ENCODE data around the gene UGT3A2. TPM values are rescaled to one million over a fixed set of nuclear protein-coding genes. Genes with fewer than 3 reads are reported as not detected.

The UGT3A2 gene
- total RNA-seq, 4 donors from 2014 or later: not detected

DNA sequence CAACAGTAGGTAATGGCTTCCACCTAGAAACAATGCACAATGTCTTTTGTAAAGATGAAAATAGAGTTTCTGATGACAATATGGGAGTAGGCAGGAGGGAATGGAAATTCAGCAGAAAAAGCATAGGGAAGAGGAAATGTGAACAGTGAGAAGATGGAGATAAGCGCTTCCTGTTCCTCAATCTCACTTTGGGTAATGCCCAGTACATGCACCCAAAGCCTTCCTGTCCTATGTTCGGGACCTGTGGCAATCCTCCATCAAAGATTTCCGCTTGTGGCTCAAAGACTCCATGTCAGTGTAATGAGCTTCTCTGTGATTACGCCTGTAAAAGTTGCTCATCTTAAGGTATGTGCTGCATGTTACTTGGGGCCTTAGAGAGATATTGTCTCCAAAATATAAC is 78.2 kb downstream of the UGT3A2 start:
- DNase-seq (ENCODE audit: low spot score) (no peak), ATAC-seq (ENCODE audit: low FRiP score) (no peak)
- TF ChIP-seq, protein P1, sequence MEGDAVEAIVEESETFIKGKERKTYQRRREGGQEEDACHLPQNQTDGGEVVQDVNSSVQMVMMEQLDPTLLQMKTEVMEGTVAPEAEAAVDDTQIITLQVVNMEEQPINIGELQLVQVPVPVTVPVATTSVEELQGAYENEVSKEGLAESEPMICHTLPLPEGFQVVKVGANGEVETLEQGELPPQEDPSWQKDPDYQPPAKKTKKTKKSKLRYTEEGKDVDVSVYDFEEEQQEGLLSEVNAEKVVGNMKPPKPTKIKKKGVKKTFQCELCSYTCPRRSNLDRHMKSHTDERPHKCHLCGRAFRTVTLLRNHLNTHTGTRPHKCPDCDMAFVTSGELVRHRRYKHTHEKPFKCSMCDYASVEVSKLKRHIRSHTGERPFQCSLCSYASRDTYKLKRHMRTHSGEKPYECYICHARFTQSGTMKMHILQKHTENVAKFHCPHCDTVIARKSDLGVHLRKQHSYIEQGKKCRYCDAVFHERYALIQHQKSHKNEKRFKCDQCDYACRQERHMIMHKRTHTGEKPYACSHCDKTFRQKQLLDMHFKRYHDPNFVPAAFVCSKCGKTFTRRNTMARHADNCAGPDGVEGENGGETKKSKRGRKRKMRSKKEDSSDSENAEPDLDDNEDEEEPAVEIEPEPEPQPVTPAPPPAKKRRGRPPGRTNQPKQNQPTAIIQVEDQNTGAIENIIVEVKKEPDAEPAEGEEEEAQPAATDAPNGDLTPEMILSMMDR (IDR thresholded peaks at IDR 0.05): no peak

DNA sequence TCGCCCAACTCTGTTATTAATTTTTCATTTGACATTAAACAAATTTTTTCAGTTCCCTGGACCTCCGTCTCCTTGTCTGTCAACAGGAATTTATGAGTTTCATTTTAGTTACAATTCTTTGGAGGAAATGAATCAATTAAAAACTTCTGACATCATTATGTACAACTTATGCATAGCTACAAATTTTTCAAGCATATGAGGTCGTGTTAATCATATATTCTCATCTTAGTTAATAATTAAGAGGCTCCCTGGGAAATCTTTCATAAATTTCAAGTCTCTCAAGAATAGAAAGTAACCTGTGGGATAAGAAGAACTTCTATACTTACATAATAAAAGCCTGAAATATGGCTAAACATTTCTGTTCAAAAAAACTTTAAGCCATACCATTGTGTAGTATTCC is 78.9 kb downstream of the UGT3A2 start:
- ATAC-seq (ENCODE audit: low FRiP score) (no peak), DNase-seq (ENCODE audit: low spot score) (no peak)
- TF ChIP-seq, protein P1 (IDR thresholded peaks at IDR 0.05): no peak

Small RNAs within 50 kb of the gene (small RNA-seq; reads per million reads assigned to genes)
- not detected for gene AC016612.1

Other genes with a start within 250 kb of the UGT3A2 start
- 10 to 100 TPM; 13.4 to 45.8 (median 23.7) TPM for gene IL7R, start 210.0 kb downstream of the UGT3A2 start, total RNA-seq
- gene CAPSL, start 128.3 kb downstream of the UGT3A2 start, total RNA-seq: not detected
- gene UGT3A1, start 75.5 kb downstream of the UGT3A2 start, total RNA-seq: not detected
- gene LMBRD2, start 85.0 kb upstream of the UGT3A2 start, total RNA-seq: 10 to 100 TPM in 1 of 4 donors, 1 to 10 TPM in 3; 6.2 to 12.0 (median 8.6) TPM
- gene SKP2, start 85.2 kb upstream of the UGT3A2 start, total RNA-seq: 10 to 100 TPM in 3 of 4 donors, 1 to 10 TPM in 1; 8.6 to 19.4 (median 14.1) TPM
- gene NADK2, start 175.0 kb upstream of the UGT3A2 start, total RNA-seq: 10 to 100 TPM; 13.2 to 26.5 (median 18.9) TPM
- 10 to 100 TPM in 1 of 4 donors, 1 to 10 TPM in 2, under 1 TPM in 1; 0.50 to 10.6 (median 2.8) TPM for gene RANBP3L, start 235.0 kb upstream of the UGT3A2 start, total RNA-seq

Data from omental fat pad (tissue), 4 donors.